ENCODE data around the gene GRK7.

The GRK7 gene

GRCh38 chr3:141728355-141728892, 34.8 kb upstream of the GRK7 start:
- Histone ChIP-seq H3K4me1 (ENCODE audit: low read depth, poor library complexity, severe bottlenecking) (no peaks in the 10 kb centered on the region), H3K4me3 (IDR thresholded peaks at IDR 0.05; ENCODE audit: insufficient read depth, low read depth, low read length) (no peak overlapping the region), H3K27me3 (ENCODE audit: insufficient read depth, low read depth) (no peaks in the 10 kb centered on the region), H3K36me3 (ENCODE audit: insufficient read depth) (no peaks in the 10 kb centered on the region), H4K20me1 (ENCODE audit: insufficient read depth) (no peaks in the 10 kb centered on the region), H3K9ac (no peak overlapping the region), H3K27ac (no peak overlapping the region), H2AFZ (ENCODE audit: low read depth) (no peak overlapping the region), H3K79me2 (ENCODE audit: insufficient read depth, low read depth) (no peaks in the 10 kb centered on the region), H3K4me2 (no peak overlapping the region)
- no peak for TF ChIP-seq CTCF (conservative IDR thresholded peaks at IDR 0.05; ENCODE audit: low read depth, low read length)

- H3K4me2 ChIP-seq: no peak overlapping the region
- H3K9ac ChIP-seq: no peak overlapping the region
- H3K27ac ChIP-seq: no peak overlapping the region
- H4K20me1 ChIP-seq (ENCODE audit: insufficient read depth): no peaks in the 10 kb centered on the region
- H3K27me3 ChIP-seq (ENCODE audit: insufficient read depth, low read depth): no peaks in the 10 kb centered on the region
- H2AFZ ChIP-seq (ENCODE audit: low read depth): no peak overlapping the region
- no peaks in the 10 kb centered on the region for H3K79me2 ChIP-seq (ENCODE audit: insufficient read depth, low read depth)
- TF ChIP-seq CTCF (conservative IDR thresholded peaks at IDR 0.05; ENCODE audit: low read depth, low read length): no peak
- no peak overlapping the region for H3K4me3 ChIP-seq (IDR thresholded peaks at IDR 0.05; ENCODE audit: insufficient read depth, low read depth, low read length)
- no peaks in the 10 kb centered on the region for H3K36me3 ChIP-seq (ENCODE audit: insufficient read depth)
- no peaks in the 10 kb centered on the region for H3K4me1 ChIP-seq (ENCODE audit: low read depth, poor library complexity, severe bottlenecking)
These were observed 34.0 kb upstream of the GRK7 start for GRCh38 chr3:141729240-141729639.

GRCh38 chr3:141735176-141735575, 28.0 kb upstream of the GRK7 start:
- peaks cover 8% of the 10 kb centered on the region for H3K4me1 ChIP-seq (ENCODE audit: low read depth, poor library complexity, severe bottlenecking)
- peaks cover 19% of the 10 kb centered on the region for H3K79me2 ChIP-seq (ENCODE audit: insufficient read depth, low read depth)
- H3K36me3 ChIP-seq (ENCODE audit: insufficient read depth): no peaks in the 10 kb centered on the region
- TF ChIP-seq CTCF (conservative IDR thresholded peaks at IDR 0.05; ENCODE audit: low read depth, low read length): no peak
- H2AFZ ChIP-seq (ENCODE audit: low read depth): no peak overlapping the region
- no peak overlapping the region for H3K4me3 ChIP-seq (IDR thresholded peaks at IDR 0.05; ENCODE audit: insufficient read depth, low read depth, low read length)
- no peaks in the 10 kb centered on the region for H4K20me1 ChIP-seq (ENCODE audit: insufficient read depth)
- H3K9ac ChIP-seq: no peak overlapping the region
- no peak overlapping the region for H3K4me2 ChIP-seq
- H3K27me3 ChIP-seq (ENCODE audit: insufficient read depth, low read depth): no peaks in the 10 kb centered on the region
- no peak overlapping the region for H3K27ac ChIP-seq

GRCh38 chr3:141735770-141736465, 27.3 kb upstream of the GRK7 start:
- Histone ChIP-seq H4K20me1 (ENCODE audit: insufficient read depth) (no peaks in the 10 kb centered on the region), H3K27ac (no peak overlapping the region), H3K9ac (no peak overlapping the region), H3K4me1 (ENCODE audit: low read depth, poor library complexity, severe bottlenecking) (peaks cover 16% of the 10 kb centered on the region), H3K79me2 (ENCODE audit: insufficient read depth, low read depth) (peaks cover 27% of the 10 kb centered on the region), H3K4me3 (IDR thresholded peaks at IDR 0.05; ENCODE audit: insufficient read depth, low read depth, low read length) (no peak overlapping the region), H2AFZ (ENCODE audit: low read depth) (no peak overlapping the region), H3K36me3 (ENCODE audit: insufficient read depth) (no peaks in the 10 kb centered on the region), H3K4me2 (no peak overlapping the region), H3K27me3 (ENCODE audit: insufficient read depth, low read depth) (no peaks in the 10 kb centered on the region)
- no peak for TF ChIP-seq CTCF (conservative IDR thresholded peaks at IDR 0.05; ENCODE audit: low read depth, low read length)
